Thyroid gland (tissue), 4 donors: ENCODE data around the gene LCE1F. TPM values are rescaled to one million over a fixed set of nuclear protein-coding genes. Genes with fewer than 3 reads are reported as not detected.

ENCODE experiments used
- DNase-seq, 2 donors: peaks; one replicate each; pipeline ENCODE4 v3.0.0-alpha.2; 2019
- H3K27ac ChIP-seq, 3 donors: fragments of 200-600 bp; sonication (generic); 1 replicate in 2 of 3; 2 replicates in 1 of 3; pipeline ENCODE4 v1.5.1; 2016 to 2019; ENCODE audit warnings: mild to moderate bottlenecking in 1 of 3, moderate library complexity in 1 of 3
- H3K27me3 ChIP-seq: fragments of 200-600 bp; sonication (generic); one replicate; pipeline ENCODE4 v1.5.1; 2019
- H3K36me3 ChIP-seq, 2 donors: fragments of 200-600 bp; sonication (generic); one replicate each; pipeline ENCODE4 v1.5.1; 2016 to 2019
- H3K4me1 ChIP-seq, 2 donors: fragments of 200-600 bp; sonication (generic); one replicate each; pipeline ENCODE4 v1.5.1; 2017 to 2019
- H3K4me3 ChIP-seq, 3 donors: fragments of 200-600 bp; sonication (generic); replicated peaks in 1 of 3; 1 replicate in 2 of 3; 2 replicates in 1 of 3; pipeline ENCODE4 v1.5.1; 2016; ENCODE audit warnings: mild to moderate bottlenecking in 1 of 3
- H3K9me3 ChIP-seq: fragments of 200-600 bp; sonication (generic); one replicate; pipeline ENCODE4 v1.5.1; 2017
- CTCF ChIP-seq, 6 experiments: fragments of 200-600 bp in 3 of 6; fragments of 450-650 bp in 3 of 6; sonication (generic) in 3 of 6; IDR thresholded peaks; one replicate each; pipeline ENCODE4 v1.5.1; 2016 to 2019; ENCODE audit warnings: antibody characterized with exemption in 6 of 6, mild to moderate bottlenecking in 2 of 6, inconsistent platforms in 1 of 6, moderate library complexity in 1 of 6
- POLR2A ChIP-seq, 2 donors: fragments of 450-650 bp; IDR thresholded peaks; one replicate each; pipeline ENCODE4 v1.6.1; 2017; ENCODE audit warnings: antibody characterized with exemption in 2 of 2, mild to moderate bottlenecking in 2 of 2, moderate library complexity in 1 of 2
- WGBS, 2 donors: methylation state at CpG; one replicate each; pipeline ENCODE4 v1.1.5; 2017; 5-methylcytosine and 5-hydroxymethylcytosine counted together
- intact Hi-C: fragments of 100-400 bp; cut with DNase I; formaldehyde crosslinking; loops from one replicate; pipeline ENCODE4 v1.15.1; 2023
- total RNA-seq, 4 donors: library from RNA; depleted of rRNA; stranded (reverse); fragments of >200 nt; gene quantifications; one replicate each; pipeline ENCODE4 v1.2.3, GENCODE V29; 2016

The LCE1F gene
- total RNA-seq, 4 donors from 2014 or later = not detected

DNA sequence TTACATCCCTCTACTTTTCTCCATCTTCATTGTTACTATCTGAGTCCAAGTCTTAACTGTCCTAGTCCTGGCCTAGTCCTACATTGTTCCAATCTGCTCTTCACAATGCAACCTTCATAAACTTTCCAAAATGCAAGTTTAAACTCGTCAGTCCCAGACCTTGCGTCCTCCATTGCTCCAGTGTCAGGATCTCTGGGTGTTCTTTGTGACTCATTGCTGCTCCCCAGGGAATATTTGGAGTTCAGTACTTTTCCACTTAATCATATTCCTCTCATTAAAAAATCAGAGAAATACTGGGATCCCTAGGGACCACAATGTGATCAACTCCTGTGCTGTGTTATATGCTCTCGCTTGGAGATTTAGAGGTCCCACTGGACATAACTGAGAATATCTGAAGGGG is 35.1 kb upstream of the LCE1F start:
- no peak overlapping the region for H3K27ac ChIP-seq
- H3K9me3 ChIP-seq = no peaks in the 10 kb centered on the region
- intact Hi-C loops = no loop called here
- no peaks in the 10 kb centered on the region for H3K36me3 ChIP-seq
- no peak overlapping the region for H3K4me3 ChIP-seq
- TF ChIP-seq POLR2A (IDR thresholded peaks at IDR 0.05) (no peak), CTCF (IDR thresholded peaks at IDR 0.05) (no peak)
- no peaks in the 10 kb centered on the region for H3K27me3 ChIP-seq
- WGBS, 2 donors = 84 to 88% methylated on average over 3 of the region's 3 CpGs
- no peaks in the 10 kb centered on the region for H3K4me1 ChIP-seq
- DNase-seq = no peak

DNA sequence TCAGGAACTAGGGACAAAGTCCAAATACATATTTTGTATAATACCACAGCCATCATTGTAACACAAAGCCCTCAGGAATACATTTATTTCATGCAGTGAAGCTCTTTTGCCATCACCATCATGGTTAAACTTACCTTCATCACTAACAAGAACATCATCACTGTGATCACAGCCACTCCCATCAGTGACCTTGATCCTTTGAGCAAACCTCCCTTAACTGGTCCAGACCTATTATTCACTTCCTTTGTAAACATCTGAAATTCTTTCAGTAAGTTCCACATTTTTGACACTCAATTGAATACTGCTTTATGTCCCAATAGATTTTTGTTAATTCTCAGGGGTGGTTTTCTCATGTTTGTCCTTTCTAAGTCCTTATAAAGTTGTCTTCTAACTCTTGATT is 33.3 kb upstream of the LCE1F start:
- intact Hi-C loops = no loop called here
- H3K27ac ChIP-seq = no peak overlapping the region
- H3K4me3 ChIP-seq = no peak overlapping the region
- H3K4me1 ChIP-seq = no peaks in the 10 kb centered on the region
- TF ChIP-seq CTCF (IDR thresholded peaks at IDR 0.05) = no peak
- DNase-seq = no peak
- H3K27me3 ChIP-seq = no peaks in the 10 kb centered on the region
- no peaks in the 10 kb centered on the region for H3K9me3 ChIP-seq
- no peaks in the 10 kb centered on the region for H3K36me3 ChIP-seq

DNA sequence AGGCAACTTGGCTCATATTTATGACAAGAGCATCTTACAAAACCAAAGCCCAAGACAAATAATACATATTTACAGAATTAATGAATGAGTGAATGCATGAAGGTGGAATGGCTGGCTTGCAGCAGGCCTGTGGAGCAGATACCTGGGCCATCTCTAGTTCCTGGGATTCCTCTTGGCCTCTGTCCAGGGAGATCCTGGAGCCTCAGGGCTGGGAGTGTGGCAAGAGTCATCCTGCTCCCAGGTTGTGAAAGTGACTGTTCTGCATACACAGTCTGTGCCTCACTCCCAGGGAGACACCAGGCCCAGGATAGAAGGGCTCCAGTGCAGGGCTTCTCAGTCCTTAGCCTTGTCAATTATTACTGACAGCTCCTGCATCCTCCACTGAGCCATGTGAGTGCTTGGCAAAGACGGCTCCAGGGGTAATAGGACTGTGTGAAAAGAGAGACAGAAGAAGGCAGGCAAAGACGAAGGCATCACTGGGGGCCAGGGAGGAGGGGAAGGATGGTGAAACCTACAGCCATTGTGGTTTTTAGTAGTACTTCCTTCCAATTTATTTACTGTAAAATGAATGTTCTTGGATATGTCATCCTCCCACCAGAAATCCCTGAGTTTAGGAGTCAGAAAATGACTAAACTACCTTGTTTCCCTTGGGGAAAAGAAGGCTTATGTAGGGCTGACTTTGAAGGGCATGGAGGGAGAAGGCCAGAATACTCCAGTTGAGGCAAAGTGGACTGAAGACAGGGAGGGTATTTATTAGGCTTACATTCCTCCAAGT is 31.4 kb upstream of the LCE1F start:
- no peaks in the 10 kb centered on the region for H3K27me3 ChIP-seq
- H3K9me3 ChIP-seq = no peaks in the 10 kb centered on the region
- no peak overlapping the region for H3K27ac ChIP-seq
- no peak overlapping the region for H3K4me3 ChIP-seq
- 63 to 64% methylated on average over 2 of the region's 2 CpGs for WGBS, 2 donors
- no peak for DNase-seq
- H3K36me3 ChIP-seq = no peaks in the 10 kb centered on the region
- intact Hi-C loops = no loop called here
- no peaks in the 10 kb centered on the region for H3K4me1 ChIP-seq
- TF ChIP-seq CTCF (IDR thresholded peaks at IDR 0.05) = no peak

DNA sequence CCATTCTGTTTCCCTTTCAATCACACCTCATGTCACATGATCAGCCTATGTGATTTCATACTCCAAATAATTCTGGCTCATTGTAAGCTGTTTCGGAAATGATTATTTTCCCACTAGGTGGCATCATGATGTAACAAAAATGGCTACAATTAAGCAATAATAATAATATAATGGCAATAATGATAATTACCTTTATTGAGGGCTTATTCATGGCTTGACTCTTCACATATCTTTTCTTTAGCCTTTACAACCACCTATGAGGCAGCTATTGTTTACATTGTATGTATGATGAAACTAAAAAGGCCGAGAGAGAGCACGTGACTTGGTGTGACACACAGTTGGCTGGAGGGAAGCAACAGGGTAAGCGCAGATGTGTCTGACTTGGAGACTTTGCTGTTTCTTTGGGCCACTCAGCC is 29.6 kb upstream of the LCE1F start:
- H3K27ac ChIP-seq = no peak overlapping the region
- no peaks in the 10 kb centered on the region for H3K27me3 ChIP-seq
- H3K4me3 ChIP-seq = no peak overlapping the region
- H3K36me3 ChIP-seq = no peaks in the 10 kb centered on the region
- WGBS, 2 donors = 79 to 81% methylated on average over 4 of the region's 4 CpGs
- DNase-seq = no peak
- H3K4me1 ChIP-seq = no peaks in the 10 kb centered on the region
- TF ChIP-seq POLR2A (IDR thresholded peaks at IDR 0.05) (no peak), CTCF (IDR thresholded peaks at IDR 0.05) (no peak)
- no peaks in the 10 kb centered on the region for H3K9me3 ChIP-seq
- intact Hi-C loops = no loop called here

DNA sequence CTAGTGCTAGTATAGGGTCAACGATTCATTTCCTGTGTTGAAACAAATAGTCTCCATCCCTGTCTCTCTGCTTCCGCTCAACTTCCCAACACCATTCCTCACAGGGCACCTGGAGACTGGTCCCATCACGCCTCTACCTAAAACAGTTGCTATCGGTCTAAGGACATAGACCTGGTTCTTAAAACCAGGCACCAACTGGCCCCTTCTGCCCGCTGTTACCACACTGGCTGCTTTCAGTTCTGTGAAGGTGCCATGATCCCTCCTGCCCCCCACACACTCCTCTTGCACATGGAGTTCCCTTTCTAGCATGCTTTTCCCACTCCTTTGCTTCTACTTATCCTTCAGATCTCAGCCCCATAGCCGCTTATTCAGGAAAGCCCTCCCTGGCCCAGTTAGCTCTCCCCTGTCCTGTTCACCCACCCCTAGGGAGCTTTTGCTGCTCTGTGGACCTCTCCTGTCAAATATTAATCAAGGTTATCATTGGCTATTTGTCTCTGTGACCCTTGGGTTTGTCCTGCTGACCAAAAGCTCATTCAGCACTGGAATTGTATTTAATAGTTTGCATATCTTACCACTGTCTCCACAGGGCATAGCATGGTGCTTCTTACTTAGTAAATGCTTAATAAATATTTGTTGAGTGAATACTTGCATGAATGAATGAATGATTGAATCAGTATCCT is 29.0 kb upstream of the LCE1F start:
- Histone ChIP-seq H3K27ac (no peak overlapping the region), H3K9me3 (no peaks in the 10 kb centered on the region), H3K36me3 (no peaks in the 10 kb centered on the region), H3K27me3 (no peaks in the 10 kb centered on the region), H3K4me1 (no peaks in the 10 kb centered on the region), H3K4me3 (no peak overlapping the region)
- TF ChIP-seq CTCF (IDR thresholded peaks at IDR 0.05) (no peak), POLR2A (IDR thresholded peaks at IDR 0.05) (no peak)
- intact Hi-C loops = no loop called here
- no peak for DNase-seq
- 82 to 88% methylated on average over 6 of the region's 6 CpGs for WGBS, 2 donors
